SK-N-SH (cell line): Measurements from ENCODE around the gene DEFB124. TPM values are rescaled to one million over a fixed set of nuclear protein-coding genes. Genes with fewer than 3 reads are reported as not detected.
"Not testable (repeated sequence)": the region's sequence is repeated elsewhere in the genome, so short reads cannot be mapped to it uniquely, and the experiment has no call there.

ENCODE experiments used
- CTCF ChIA-PET: fragments of 300-600, 350-600 bp; formaldehyde crosslinking; extraction: SDS; loops from one replicate; lab custom pipeline; 2021; lab: Yijun Ruan, JAX
- POLR2A ChIA-PET: fragments of 350-600 bp; sonication (Branson Sonifier 250); formaldehyde crosslinking; extraction: SDS; loops from one replicate; lab custom pipeline; 2020; ENCODE audit warnings: antibody characterized with exemption, inconsistent platforms; lab: Yijun Ruan, JAX
- DNase-seq: peaks from one replicate; pipeline ENCODE4 v3.0.0; 2012
- H2AFZ ChIP-seq: fragments of 200-600 bp; sonication (generic); 2 replicates; pipeline ENCODE4 v1.8.1; 2016; ENCODE audit warnings: antibody characterized with exemption, mild to moderate bottlenecking, low read depth
- H3F3A ChIP-seq: fragments of 200-600 bp; sonication (generic); replicated peaks from 2 replicates; pipeline ENCODE3; 2016; ENCODE audit warnings: antibody characterized with exemption, mild to moderate bottlenecking; ENCODE audit not compliant: insufficient read depth
- H3K27ac ChIP-seq, 2 experiments: fragments of 200-500 bp in 1 of 2; fragments of 200-600 bp in 1 of 2; sonication (Bioruptor generic) in 1 of 2; sonication (generic), shearing (Covaris generic) in 1 of 2; 2 replicates each; pipeline versions ENCODE4 v1.5.1 to v1.6.1; 2014 to 2016; ENCODE audit warnings: low read depth in 2 of 2, inconsistent platforms in 1 of 2, low read length in 1 of 2, mild to moderate bottlenecking in 1 of 2, mixed read lengths in 1 of 2
- H3K27me3 ChIP-seq: fragments of 200-600 bp; sonication (generic), shearing (Covaris generic); 2 replicates; pipeline ENCODE4 v1.6.1; 2016; ENCODE audit warnings: mixed run types; ENCODE audit not compliant: insufficient read depth
- H3K36me3 ChIP-seq, 2 experiments: fragments of 200-500 bp in 1 of 2; fragments of 200-600 bp in 1 of 2; sonication (Bioruptor generic) in 1 of 2; sonication (generic) in 1 of 2; replicated peaks in 1 of 2; 2 replicates each; pipeline versions ENCODE3 to v1.5.1; 2014 to 2016; ENCODE audit warnings: low read length in 1 of 2, mild to moderate bottlenecking in 1 of 2; ENCODE audit not compliant: insufficient read depth in 2 of 2, control insufficient read depth in 1 of 2
- H3K4me1 ChIP-seq, 2 experiments: fragments of 200-500 bp in 1 of 2; fragments of 200-600 bp in 1 of 2; sonication (Bioruptor generic) in 1 of 2; sonication (generic), shearing (Covaris generic) in 1 of 2; 2 replicates each; pipeline versions ENCODE4 v1.5.1 to v1.6.1; 2014 to 2016; ENCODE audit warnings: low read depth in 1 of 2, low read length in 1 of 2, mixed run types in 1 of 2; ENCODE audit not compliant: insufficient read depth in 2 of 2, control insufficient read depth in 1 of 2
- H3K4me2 ChIP-seq: fragments of 200-600 bp; sonication (generic), shearing (Covaris generic); 2 replicates; pipeline ENCODE4 v1.6.1; 2017; ENCODE audit warnings: mixed run types
- H3K4me3 ChIP-seq, 2 experiments: fragments of 200-500 bp in 1 of 2; fragments of 200-600 bp in 1 of 2; sonication (Bioruptor generic) in 1 of 2; sonication (generic), shearing (Covaris generic) in 1 of 2; 2 replicates each; pipeline versions ENCODE4 v1.5.1 to v1.8.1; 2014 to 2016; ENCODE audit warnings: low read depth in 2 of 2, inconsistent platforms in 1 of 2, low read length in 1 of 2, mild to moderate bottlenecking in 1 of 2, mixed read lengths in 1 of 2, moderate library complexity in 1 of 2
- H3K79me2 ChIP-seq: fragments of 200-600 bp; sonication (generic); 2 replicates; pipeline ENCODE4 v1.8.1; 2017; ENCODE audit warnings: mild to moderate bottlenecking; ENCODE audit not compliant: insufficient read depth
- H3K9ac ChIP-seq: fragments of 200-600 bp; sonication (generic); 2 replicates; pipeline ENCODE4 v1.6.1; 2017; ENCODE audit warnings: mixed run types
- H3K9me2 ChIP-seq: fragments of 200-600 bp; sonication (generic); 2 replicates; pipeline ENCODE4 v1.6.1; 2017; ENCODE audit warnings: mixed run types
- H3K9me3 ChIP-seq: fragments of 200-600 bp; sonication (generic); 2 replicates; pipeline ENCODE4 v1.6.1; 2017; ENCODE audit warnings: mixed run types, mild to moderate bottlenecking, moderate library complexity
- H4K20me1 ChIP-seq: fragments of 200-600 bp; sonication (generic); 2 replicates; pipeline ENCODE4 v1.6.1; 2017; ENCODE audit warnings: mild to moderate bottlenecking, mixed run types; ENCODE audit not compliant: insufficient read depth
- CHD2 ChIP-seq: fragments of 150-350 bp; IDR thresholded peaks from 2 replicates; pipeline ENCODE4 v1.6.1; 2018; ENCODE audit warnings: low read length; ENCODE audit not compliant: partially characterized antibody
- CTCF ChIP-seq: fragments of 200-600 bp; sonication (generic); IDR thresholded peaks from 2 replicates; pipeline ENCODE4 v1.6.1; 2017; ENCODE audit warnings: antibody characterized with exemption, mild to moderate bottlenecking, moderate library complexity
- EZH2phosphoT487 ChIP-seq: fragments of 200-600 bp; sonication (generic); IDR thresholded peaks from 2 replicates; pipeline ENCODE4 v1.6.1; 2017; ENCODE audit warnings: low read depth, mixed run types, mild to moderate bottlenecking, antibody characterized with exemption, moderate library complexity, borderline replicate concordance
- FOSL2 ChIP-seq: IDR thresholded peaks from 2 replicates; pipeline ENCODE4 v1.4.0; 2012; ENCODE audit warnings: low read depth, mild to moderate bottlenecking, moderate library complexity, borderline replicate concordance
- FOXM1 ChIP-seq: IDR thresholded peaks from 2 replicates; pipeline ENCODE4 v1.4.0; 2012; ENCODE audit warnings: low read depth, mild to moderate bottlenecking
- JUND ChIP-seq: IDR thresholded peaks from 2 replicates; pipeline ENCODE4 v1.4.0; 2012
- NRF1 ChIP-seq: IDR thresholded peaks from 2 replicates; pipeline ENCODE4 v1.6.1; 2012; ENCODE audit warnings: low read depth, mild to moderate bottlenecking, low read length
- POLR2AphosphoS5 ChIP-seq: IDR thresholded peaks from 2 replicates; pipeline ENCODE4 v1.6.1; 2012; ENCODE audit warnings: low read depth, low read length
- RAD21 ChIP-seq: IDR thresholded peaks from 2 replicates; pipeline ENCODE4 v1.6.1; 2012; ENCODE audit warnings: mild to moderate bottlenecking, low read length
- REST ChIP-seq: IDR thresholded peaks from 2 replicates; pipeline ENCODE4 v1.6.1; 2012; ENCODE audit warnings: mild to moderate bottlenecking, low read depth, low read length, moderate library complexity
- RXRA ChIP-seq: IDR thresholded peaks from 2 replicates; pipeline ENCODE4 v1.4.0; 2012; ENCODE audit warnings: low read depth, mild to moderate bottlenecking, borderline replicate concordance
- SMC3 ChIP-seq: IDR thresholded peaks from 2 replicates; pipeline ENCODE4 v1.6.1; 2012; ENCODE audit warnings: low read depth, low read length, improper control_type of control experiment
- TCF12 ChIP-seq: IDR thresholded peaks from 2 replicates; pipeline ENCODE4 v1.4.0; 2012
- TEAD4 ChIP-seq: IDR thresholded peaks from 2 replicates; pipeline ENCODE4 v1.4.0; 2012; ENCODE audit warnings: mild to moderate bottlenecking, borderline replicate concordance; ENCODE audit not compliant: insufficient read depth
- USF1 ChIP-seq: IDR thresholded peaks from 2 replicates; pipeline ENCODE4 v1.4.0; 2012; ENCODE audit warnings: low read depth, borderline replicate concordance
- WGBS: methylation state at CpG from one replicate; pipeline ENCODE4 v1.1.6; 2017; ENCODE audit warnings: low lambda C conversion rate; 5-methylcytosine and 5-hydroxymethylcytosine counted together
- polyA plus RNA-seq, 3 experiments: library from polyadenylated mRNA; depleted of rRNA; stranded (reverse); fragments of >200 nt; gene quantifications; 2 replicates each; pipeline ENCODE4 v1.2.3, GENCODE V29; 2012

Gene DEFB124
- polyA plus RNA-seq, 1 of the 3 experiments (the other 2 are of a cell fraction), result 0.26 TPM

GRCh38 chr20:31505903-31506302, 31.0 kb upstream of the DEFB124 start:
- WGBS, result 97% methylated on average over 1 of the region's 1 CpG
- DNase-seq, result no peak
- H4K20me1 ChIP-seq, result no peaks in the 10 kb centered on the region
- H3K27me3 ChIP-seq, result no peaks in the 10 kb centered on the region
- POLR2A ChIA-PET, result no interaction called here
- H3K9ac ChIP-seq, result no peak overlapping the region
- no peak overlapping the region for H3K4me3 ChIP-seq
- H3K9me2 ChIP-seq, result no peaks in the 10 kb centered on the region
- no peaks in the 10 kb centered on the region for H3K79me2 ChIP-seq
- CTCF ChIA-PET, result interaction anchor here (1.2 kb wide), 1 partner anchor 45 kb away, joined by 3 read pairs; no protein-coding TSS in a partner anchor
- TF ChIP-seq USF1 (no peak), CHD2 (no peak), REST (no peak), EZH2phosphoT487 (no peak), POLR2AphosphoS5 (no peak), RXRA (no peak), FOSL2 (no peak), SMC3 (no peak), JUND (no peak), TEAD4 (no peak), FOXM1 (no peak), NRF1 (no peak)
- TF ChIP-seq, all 33 proteins: peak for 0
- no peaks in the 10 kb centered on the region for H3K36me3 ChIP-seq
- H3K27ac ChIP-seq, result no peak overlapping the region
- peaks cover 11% of the 10 kb centered on the region for H3F3A ChIP-seq
- no peak overlapping the region for H2AFZ ChIP-seq
- no peak overlapping the region for H3K4me2 ChIP-seq
- H3K9me3 ChIP-seq, result no peaks in the 10 kb centered on the region
- H3K4me1 ChIP-seq, result no peaks in the 10 kb centered on the region

GRCh38 chr20:31502884-31503673, 28.2 kb upstream of the DEFB124 start:
- not testable (repeated sequence) for H4K20me1 ChIP-seq, H3K9me2 ChIP-seq, H3K27me3 ChIP-seq, H3K9me3 ChIP-seq, H3K4me2 ChIP-seq, H2AFZ ChIP-seq, H3K36me3 ChIP-seq, H3K79me2 ChIP-seq, H3K4me1 ChIP-seq, H3K9ac ChIP-seq, H3K27ac ChIP-seq
- peak; percentile 88 for DNase-seq
- TF ChIP-seq CTCF (peak; percentile 96), TCF12 (0 out of 2 replicates have a peak, but pooled peaks have one; percentile 10), SMC3 (peak; percentile 93), FOXM1 (peak; percentile 28; the same call in 1 of the 2 replicates), RAD21 (peak; percentile 85)
- peak overlapping the region in 1 of 2 experiments; percentile 64; a peak in 1 of 4 replicates for H3K4me3 ChIP-seq
- 21% methylated on average over 15 of the region's 20 CpGs for WGBS
- POLR2A ChIA-PET, result interaction anchor here (0.5 kb wide), 1 partner anchor 503 kb away, joined by 3 read pairs; no protein-coding TSS in a partner anchor
- CTCF ChIA-PET, result interaction anchor here (0.5 to 5.1 kb wide), 37 partner anchors 8 to 210 kb away, joined by 3 to 145 read pairs (median 4); partner anchors contain the start of genes DEFB118, DEFB121, DEFB123 and DEFB124
- H3F3A ChIP-seq, result peaks cover 11% of the 10 kb centered on the region
